HUDEP-2 (cell line): ENCODE results near the gene RXRG.

Source experiments
- DNase-seq, 76 experiments: peaks; one replicate each; lab custom pipeline; 2025; ENCODE audit not compliant: unreplicated experiment in 76 of 76; lab: John Stamatoyannopoulos, UW

RXRG gene

GRCh38 chr1:165376041-165376810 is 68.7 kb downstream of the RXRG start:
- peak in 46 of 76 experiments; percentile 1 to 62 (median 22) for DNase-seq

- no peak for DNase-seq
Measured at GRCh38 chr1:165375623-165376022, 69.3 kb downstream of the RXRG start.

- no peak for DNase-seq
Measured at GRCh38 chr1:165371588-165372225, 73.2 kb downstream of the RXRG start.

- DNase-seq: peak in 40 of 76 experiments; percentile 3 to 56 (median 22)
Measured at GRCh38 chr1:165369255-165369848, 75.6 kb downstream of the RXRG start.

GRCh38 chr1:165367375-165367993 is 77.4 kb downstream of the RXRG start:
- DNase-seq: peak in 52 of 76 experiments; percentile 7 to 72 (median 44)

GRCh38 chr1:165365341-165365740 is 79.6 kb downstream of the RXRG start:
- DNase-seq: no peak

GRCh38 chr1:165364568-165365133 is 80.3 kb downstream of the RXRG start:
- DNase-seq: peak in 14 of 76 experiments; percentile 3 to 42 (median 12)

GRCh38 chr1:165356876-165357275 is 88.0 kb downstream of the RXRG start:
- DNase-seq: no peak

- DNase-seq: no peak
Measured at GRCh38 chr1:165355977-165356811, 88.7 kb downstream of the RXRG start, which contains the start of gene LMX1A. Gene LMX1A, minus strand, starts transcription at chr1:165356715. Its CDS starts 1,156 bp downstream, at chr1:165355559.

- no peak for DNase-seq
Measured at GRCh38 chr1:165355139-165355976, 89.6 kb downstream of the RXRG start.

GRCh38 chr1:165354739-165355138 is 90.2 kb downstream of the RXRG start:
- no peak for DNase-seq

GRCh38 chr1:165353731-165354671 is 90.9 kb downstream of the RXRG start:
- no peak for DNase-seq

- DNase-seq: no peak
Measured at GRCh38 chr1:165352442-165353293, 92.3 kb downstream of the RXRG start.

GRCh38 chr1:165351863-165352441 is 93.0 kb downstream of the RXRG start:
- DNase-seq: no peak
